Measurements from ENCODE around the gene NAT16. TPM values are rescaled to one million over a fixed set of nuclear protein-coding genes. Genes with fewer than 3 reads are reported as not detected.

Gene NAT16
- total and polyA plus RNA-seq, 2 of the 4 experiments (the other 2 are of a cell fraction): 0.05 TPM; not detected in 1

GRCh38 chr7:101172005-101172853 lies 7.9 kb downstream of the NAT16 start:
- Histone ChIP-seq H4K20me1 (ENCODE audit: insufficient read depth, low read length) (no peaks in the 10 kb centered on the region; the same call in 1 of the 2 replicates), H3K9me3 (ENCODE audit: control insufficient read depth, insufficient read depth, low read length) (peaks cover 2% of the 10 kb centered on the region; the same call in 1 of the 2 replicates), H2AFZ (replicated peaks; ENCODE audit: low read length, poor library complexity) (peak overlapping the region; percentile 72), H2BK5ac (ENCODE audit: low read depth, low read length, poor library complexity, severe bottlenecking) (no peak overlapping the region), H4K5ac (ENCODE audit: low read depth, low read length) (no peak overlapping the region), H3K36me3 (ENCODE audit: control insufficient read depth, insufficient read depth, low read length) (no peaks in the 10 kb centered on the region), H3K4ac (ENCODE audit: low read depth, low read length) (no peak overlapping the region), H3K14ac (replicated peaks; ENCODE audit: low read depth, low read length) (no peak overlapping the region), H2BK15ac (ENCODE audit: low read depth, low read length) (no peak overlapping the region), H3K4me3 (ENCODE audit: insufficient read depth, low read depth, low read length) (no peak overlapping the region), H3K9ac (ENCODE audit: low read depth, low read length) (no peak overlapping the region), H3K4me1 (ENCODE audit: control insufficient read depth, insufficient read depth, low read length) (peaks cover 14% of the 10 kb centered on the region), H3K18ac (ENCODE audit: low read depth, low read length) (no peak overlapping the region), H3K27ac (ENCODE audit: insufficient read depth, low read length) (no peak overlapping the region), H3K27me3 (ENCODE audit: control insufficient read depth, insufficient read depth, low read length) (peaks cover 80% of the 10 kb centered on the region), H2AK9ac (replicated peaks; ENCODE audit: low read depth, low read length, poor library complexity) (peak overlapping the region; percentile 55), H3K4me2 (ENCODE audit: low read depth, low read length) (peak overlapping the region; percentile 51; the same call in 1 of the 2 replicates), H3K9me1 (ENCODE audit: insufficient read depth, low read length) (peaks cover 14% of the 10 kb centered on the region), H3K56ac (ENCODE audit: extremely low read depth, insufficient read depth, low read length) (no peak overlapping the region), H4K91ac (ENCODE audit: insufficient read depth, low read depth, low read length) (no peak overlapping the region), H2BK20ac (ENCODE audit: low read depth, low read length) (no peak overlapping the region), H3K23ac (ENCODE audit: low read depth, low read length) (no peak overlapping the region; the same call in 1 of the 2 replicates), H4K8ac (ENCODE audit: low read depth in 2 of 2, low read length in 2 of 2) (no peak overlapping the region), H3K79me1 (ENCODE audit: low read depth in 1 of 2, low read length in 2 of 2) (peaks cover 0 to 3% of the 10 kb centered on the region in 2 experiments; a peak in 1 of 4 replicates), H2BK120ac (ENCODE audit: low read depth, low read length) (no peak overlapping the region), H2AK5ac (ENCODE audit: low read depth, low read length) (no peak overlapping the region; the same call in 1 of the 2 replicates)
- no peak for ATAC-seq (ENCODE audit: low read depth)
- ChIA-PET POLR2A (ENCODE audit: unreplicated experiment) (no interaction called here), CTCF (interaction anchor here (0.6 to 0.7 kb wide), 2 partner anchors 20 to 120 kb away, joined by 3 read pairs; no protein-coding TSS in a partner anchor)
- no peak for DNase-seq
- in situ Hi-C loops (cut with MboI; ENCODE audit: low sequenced_read_pairs): no loop called here
- 1% methylated on average over 39 of the region's 79 CpGs; no CpG with 5 or more reads in 1 of the 2 experiments for WGBS, 2 experiments (ENCODE audit: extremely low coverage in 2 of 2, insufficient read length in 1 of 2)
- TF ChIP-seq NFE2L2 (IDR thresholded peaks at IDR 0.05; ENCODE audit: low read depth, low read length): no peak
- no peak for TF ChIP-seq USF2 (IDR thresholded peaks at IDR 0.05; ENCODE audit: low read depth, low read length)
- no peak for TF ChIP-seq CHD1 (IDR thresholded peaks at IDR 0.05; ENCODE audit: low read depth, low read length)
- no peak for TF ChIP-seq CEBPB (IDR thresholded peaks at IDR 0.05; ENCODE audit: low read depth, low read length)
- no peak for TF ChIP-seq CTCF (conservative IDR thresholded peaks at IDR 0.05; ENCODE audit: low read depth, low read length)
- TF ChIP-seq FOS (IDR thresholded peaks at IDR 0.05; ENCODE audit: low read depth, low read length): no peak
- intact Hi-C loops (cut with micrococcal nuclease): no loop called here
- no TSS peak for BruUV-seq (replicated peaks)
- dilution Hi-C loops (cut with HindIII; ENCODE audit: low sequenced_read_pairs, unreplicated experiment): no loop called here
